Lung (tissue), 12 donors: ENCODE measurements around the gene ITGBL1. TPM values are rescaled to one million over a fixed set of nuclear protein-coding genes. Genes with fewer than 3 reads are reported as not detected.
A peak's percentile ranks its signal among the peaks of the same experiment; 100 is the strongest.

Experiments
- ATAC-seq: fragments of 200-7000 bp; cut with Tn5 transposase; one replicate; pipeline ENCODE4 v1.9.1; 2020; ENCODE audit warnings: moderate number of reproducible peaks; ENCODE audit not compliant: insufficient read depth, low FRiP score
- DNase-seq, 3 donors: peaks; one replicate each; pipeline ENCODE4 v3.0.0-alpha.2; 2013 to 2017
- H3K27ac ChIP-seq, 2 donors: one replicate each; pipeline ENCODE4 v1.5.1; 2013; ENCODE audit warnings: mild to moderate bottlenecking in 2 of 2, moderate library complexity in 2 of 2, control low read depth in 1 of 2, inconsistent platforms in 1 of 2, low read depth in 1 of 2, low read length in 1 of 2
- H3K27me3 ChIP-seq, 3 donors: one replicate each; pipeline ENCODE4 v1.5.1; 2013; ENCODE audit warnings: low read length in 2 of 3; ENCODE audit not compliant: control insufficient read depth in 3 of 3, insufficient read depth in 3 of 3
- H3K36me3 ChIP-seq, 4 donors: one replicate each; pipeline ENCODE4 v1.5.1; 2013; ENCODE audit warnings: low read length in 4 of 4, mild to moderate bottlenecking in 1 of 4, moderate library complexity in 1 of 4; ENCODE audit not compliant: control insufficient read depth in 4 of 4, insufficient read depth in 4 of 4
- H3K4me1 ChIP-seq, 5 donors: one replicate each; pipeline ENCODE4 v1.5.1; 2013; ENCODE audit warnings: low read length in 5 of 5, mild to moderate bottlenecking in 2 of 5, moderate library complexity in 1 of 5; ENCODE audit not compliant: control insufficient read depth in 5 of 5, insufficient read depth in 5 of 5
- H3K4me3 ChIP-seq: one replicate; pipeline ENCODE4 v1.5.1; 2013; ENCODE audit warnings: mild to moderate bottlenecking, control low read depth, moderate library complexity
- H3K9ac ChIP-seq, 2 donors: one replicate each; pipeline ENCODE4 v1.5.1; 2013; ENCODE audit warnings: low read length in 2 of 2, control low read depth in 1 of 2; ENCODE audit not compliant: insufficient read depth in 1 of 2
- H3K9me3 ChIP-seq, 4 donors: one replicate each; pipeline ENCODE4 v1.5.1; 2013; ENCODE audit warnings: low read length in 3 of 4, mild to moderate bottlenecking in 1 of 4, moderate library complexity in 1 of 4; ENCODE audit not compliant: control insufficient read depth in 4 of 4, insufficient read depth in 3 of 4
- CTCF ChIP-seq: IDR thresholded peaks from 2 replicates; pipeline ENCODE4 v1.5.1; 2012; ENCODE audit warnings: mild to moderate bottlenecking; ENCODE audit errors: control extremely low read depth, extremely low read depth
- WGBS, 2 donors: extraction: QIAGEN DNeasy Blood & Tissue Kit; methylation state at CpG; one replicate each; pipeline ENCODE4 v1.1.7; 2013; 5-methylcytosine and 5-hydroxymethylcytosine counted together
- polyA plus RNA-seq, 2 donors: library from polyadenylated mRNA; stranded (reverse); fragments of 200-250 nt; gene quantifications; one replicate each; pipeline ENCODE4 v1.2.1, GENCODE V29; 2013
- total RNA-seq, 2 donors: library from RNA; depleted of rRNA in 1 of 2; stranded (reverse); fragments of >200 nt in 1 of 2; gene quantifications; one replicate each; pipeline ENCODE4 v1.2.1, GENCODE V29; 2014 to 2021
- donor health status: control.
- donor health status: control.
- donor health status: Bipolar disorder and iron deficiency.
- donor health status: healthy.
- donor health status: DM: yes; HTN: yes; CAD: no.

ITGBL1 gene
- total and polyA plus RNA-seq, 4 donors, result 1.1 to 7.2 (median 4.0) TPM

GRCh38 chr13:101569807-101570206, 117.3 kb downstream of the ITGBL1 start:
- H3K4me1 ChIP-seq, result no peaks in the 10 kb centered on the region
- no peak overlapping the region for H3K27ac ChIP-seq
- TF ChIP-seq CTCF, result no peak
- no peak overlapping the region for H3K4me3 ChIP-seq
- no peaks in the 10 kb centered on the region for H3K36me3 ChIP-seq
- H3K9ac ChIP-seq, result no peak overlapping the region
- DNase-seq (no peak), ATAC-seq (no peak)
- 89 to 98% methylated on average over 1 of the region's 1 CpG for WGBS, 2 donors
- H3K27me3 ChIP-seq, result no peaks in the 10 kb centered on the region
- H3K9me3 ChIP-seq, result no peaks in the 10 kb centered on the region

- no peaks in the 10 kb centered on the region for H3K27me3 ChIP-seq
- TF ChIP-seq CTCF, result no peak
- no peaks in the 10 kb centered on the region for H3K4me1 ChIP-seq
- H3K27ac ChIP-seq, result no peak overlapping the region
- ATAC-seq (peak; percentile 56), DNase-seq (no peak)
- H3K36me3 ChIP-seq, result no peaks in the 10 kb centered on the region
- no peak overlapping the region for H3K4me3 ChIP-seq
- no peak overlapping the region for H3K9ac ChIP-seq
- H3K9me3 ChIP-seq, result no peaks in the 10 kb centered on the region
These were observed 117.9 kb downstream of the ITGBL1 start for GRCh38 chr13:101570410-101570809.

- TF ChIP-seq CTCF, result no peak
- H3K4me3 ChIP-seq, result no peak overlapping the region
- no peaks in the 10 kb centered on the region for H3K36me3 ChIP-seq
- ATAC-seq (no peak), DNase-seq (no peak)
- no peaks in the 10 kb centered on the region for H3K9me3 ChIP-seq
- H3K27ac ChIP-seq, result no peak overlapping the region
- no peaks in the 10 kb centered on the region for H3K4me1 ChIP-seq
- H3K9ac ChIP-seq, result no peak overlapping the region
- 45 to 48% methylated on average over 5 of the region's 5 CpGs for WGBS, 2 donors
- H3K27me3 ChIP-seq, result no peaks in the 10 kb centered on the region
These were observed 120.0 kb downstream of the ITGBL1 start for GRCh38 chr13:101572456-101572855.

- Histone ChIP-seq H3K4me3 (no peak overlapping the region), H3K27me3 (no peaks in the 10 kb centered on the region), H3K9ac (no peak overlapping the region), H3K27ac (no peak overlapping the region), H3K4me1 (peaks cover 0 to 5% (median 0%) of the 10 kb centered on the region in 5 donors), H3K36me3 (no peaks in the 10 kb centered on the region), H3K9me3 (no peaks in the 10 kb centered on the region)
- ATAC-seq (no peak), DNase-seq (no peak)
- no peak for TF ChIP-seq CTCF
These were observed 123.1 kb downstream of the ITGBL1 start for GRCh38 chr13:101575581-101575980.
